PC-3 (cell line): ENCODE results near the gene HAO1.

ENCODE experiments used
- CTCF ChIP-seq: fragments of 300-600 bp; sonication (generic); conservative IDR thresholded peaks from 2 replicates; pipeline ENCODE4 v1.5.1; 2017; ENCODE audit warnings: antibody characterized with exemption, low read depth, mild to moderate bottlenecking, low read length
- EZH2 ChIP-seq: fragments of 300-600 bp; sonication (generic); IDR thresholded peaks from one replicate; pipeline ENCODE4 v1.6.1; 2017; ENCODE audit warnings: antibody characterized with exemption, mild to moderate bottlenecking, low read length; ENCODE audit not compliant: unreplicated experiment
- EZH2phosphoT487 ChIP-seq: fragments of 300-600 bp; sonication (generic); IDR thresholded peaks from 2 replicates; pipeline ENCODE4 v1.6.1; 2018; ENCODE audit warnings: mild to moderate bottlenecking, antibody characterized with exemption, low read length, borderline replicate concordance

GRCh38 chr20:7966176-7966575, 25.9 kb upstream of the HAO1 start:
- TF ChIP-seq CTCF (no peak), EZH2phosphoT487 (no peak), EZH2 (no peak)
